HG03025 (cell line): Measurements from ENCODE around the gene TMEM164.

ENCODE experiments used
- ATAC-seq: cut with Tn5 transposase; IDR thresholded peaks from one replicate; pipeline ENCODE4 v1.9.1; 2021; ENCODE audit warnings: mild to moderate bottlenecking, moderate library complexity; ENCODE audit not compliant: unreplicated experiment, low FRiP score

TMEM164 gene

DNA sequence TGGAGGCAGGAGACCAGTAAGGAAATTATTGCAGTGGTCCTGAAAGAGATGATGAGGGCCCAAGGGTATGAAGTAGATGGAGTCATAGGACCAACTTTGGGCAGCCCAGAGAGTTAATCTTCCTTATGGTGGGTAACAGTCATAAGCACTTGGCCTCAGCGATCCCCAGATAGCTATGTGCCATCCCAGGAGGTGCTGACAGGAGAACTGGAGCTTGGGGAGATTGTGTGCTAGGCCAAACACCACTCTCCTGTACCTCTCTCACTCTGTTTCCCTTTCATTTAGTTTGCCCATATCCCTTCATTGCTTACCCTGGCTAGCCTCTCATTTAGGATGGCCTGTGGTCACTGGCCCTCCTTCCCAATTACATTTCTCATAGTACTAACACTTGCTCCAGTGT, 60.0 kb downstream of the TMEM164 start:
- ATAC-seq = no peak

DNA sequence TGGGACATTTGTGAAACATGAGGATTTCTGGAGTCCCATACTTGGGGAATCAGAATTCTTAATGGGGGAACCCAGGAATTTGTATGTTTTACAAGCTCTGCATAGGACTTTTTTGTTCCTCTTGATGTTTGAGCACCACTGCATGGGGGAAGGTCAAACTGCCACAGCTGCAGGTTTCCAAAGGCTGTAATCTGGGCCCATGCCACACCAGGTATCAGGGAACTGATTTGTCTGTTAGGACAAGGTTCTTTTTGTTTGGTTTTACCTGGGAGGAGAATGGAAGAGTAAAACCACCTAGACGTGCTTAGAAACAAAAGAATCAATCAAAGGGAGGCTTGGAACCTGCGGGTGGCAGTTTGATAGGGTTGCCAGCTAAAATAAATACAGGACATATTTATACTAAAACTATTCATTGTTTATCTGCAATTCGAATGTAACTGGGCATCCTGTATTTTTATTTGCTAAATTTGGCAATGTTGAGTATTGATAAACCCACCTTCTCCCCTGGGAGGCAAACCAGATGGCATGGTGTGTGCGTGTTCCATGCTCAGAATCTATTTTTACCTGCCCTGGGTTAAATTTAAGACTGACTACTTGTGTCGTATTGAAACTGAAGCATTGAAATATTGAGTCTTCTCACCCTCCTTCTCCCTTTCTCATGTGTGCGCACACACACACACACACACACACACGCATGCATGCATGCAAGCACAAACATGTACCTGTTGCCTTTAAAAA, 63.7 kb downstream of the TMEM164 start:
- no peak for ATAC-seq

DNA sequence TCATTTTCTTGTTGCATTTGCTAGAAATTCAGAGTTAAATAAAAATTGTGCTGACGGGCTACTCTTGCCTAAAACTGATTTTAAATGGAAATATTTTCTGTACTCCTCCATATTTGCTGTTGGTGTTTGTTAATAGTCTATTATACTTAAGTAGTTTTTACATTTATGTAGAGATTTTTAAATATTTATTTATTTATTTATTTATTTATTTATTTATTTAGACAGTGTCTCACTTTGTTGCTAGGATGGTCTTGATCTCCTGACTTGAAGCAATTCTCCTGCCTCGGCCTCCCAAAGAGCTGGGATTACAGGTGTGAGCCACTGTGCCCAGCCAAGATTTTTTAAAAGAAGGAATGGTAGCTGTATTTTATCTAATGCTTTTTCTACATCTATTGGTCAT, 68.1 kb downstream of the TMEM164 start:
- no peak for ATAC-seq

DNA sequence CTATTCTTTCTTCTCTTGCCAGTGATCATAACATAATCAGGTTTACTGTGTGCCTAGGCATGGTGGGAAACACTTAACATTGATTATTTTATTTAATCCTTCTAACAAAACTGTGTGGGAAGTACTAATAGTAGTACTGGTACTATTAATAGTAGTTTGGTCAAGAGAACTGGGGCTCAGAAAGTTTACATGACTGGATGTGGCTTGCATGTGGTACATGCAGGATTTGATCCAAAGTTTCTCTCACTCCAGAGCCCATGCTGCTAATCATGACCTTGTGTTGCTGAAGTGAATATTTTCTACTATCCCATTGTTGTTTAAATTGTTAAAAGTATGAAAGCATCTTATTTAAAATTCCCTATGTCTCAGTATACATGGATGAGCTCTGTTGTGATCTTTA, 78.4 kb downstream of the TMEM164 start:
- ATAC-seq = no peak

- no peak for ATAC-seq
Measured at GRCh38 chrX:110081740-110082139, 78.8 kb downstream of the TMEM164 start.

DNA sequence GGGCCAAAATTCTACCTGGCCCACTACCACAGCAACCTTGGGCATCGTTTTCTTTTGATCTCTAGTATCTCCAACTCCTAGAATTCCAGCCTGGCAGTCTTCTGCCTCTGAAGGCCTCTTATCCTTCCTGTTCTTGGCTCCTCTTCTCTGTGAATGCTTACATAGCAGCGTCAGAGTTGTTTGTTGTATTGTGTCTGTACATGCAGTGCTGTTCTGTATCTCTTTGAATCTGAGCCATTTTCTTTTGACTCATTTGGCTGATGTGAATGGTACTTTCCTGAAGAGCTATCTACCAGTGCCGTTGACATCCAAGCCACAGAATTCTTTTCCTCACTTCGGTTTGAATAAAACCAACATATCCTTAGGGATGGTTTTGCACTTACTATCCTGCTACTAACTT, 79.2 kb downstream of the TMEM164 start:
- no peak for ATAC-seq

- ATAC-seq = no peak
Measured at GRCh38 chrX:110086162-110086915, 83.4 kb downstream of the TMEM164 start.

DNA sequence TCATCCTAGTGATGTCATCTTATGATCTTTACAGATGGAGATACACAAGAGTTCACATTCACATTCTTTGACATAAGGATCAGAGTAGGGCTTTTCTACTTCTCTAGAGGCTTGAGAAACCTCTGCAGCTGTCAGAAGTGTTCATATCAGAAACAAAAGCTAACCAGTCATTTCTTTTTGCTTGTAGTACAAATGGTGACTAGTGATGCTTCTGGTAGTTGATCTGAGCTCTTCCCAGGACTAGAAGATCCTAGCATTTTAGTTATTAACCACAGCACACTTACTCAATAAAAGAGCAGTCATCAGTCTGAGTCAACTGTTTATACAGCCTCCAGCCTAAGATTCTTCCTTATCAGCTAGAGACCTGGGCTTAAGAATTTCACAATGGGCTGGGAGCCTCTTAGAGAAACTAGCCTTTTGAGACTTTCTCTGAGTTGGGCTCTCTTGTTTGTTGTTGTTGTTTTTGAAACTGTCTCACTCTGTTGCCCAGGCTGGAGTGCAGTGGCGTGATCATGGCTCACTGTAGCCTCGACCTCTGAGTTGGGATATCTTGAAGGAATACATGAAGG, 84.1 kb downstream of the TMEM164 start:
- ATAC-seq = no peak

DNA sequence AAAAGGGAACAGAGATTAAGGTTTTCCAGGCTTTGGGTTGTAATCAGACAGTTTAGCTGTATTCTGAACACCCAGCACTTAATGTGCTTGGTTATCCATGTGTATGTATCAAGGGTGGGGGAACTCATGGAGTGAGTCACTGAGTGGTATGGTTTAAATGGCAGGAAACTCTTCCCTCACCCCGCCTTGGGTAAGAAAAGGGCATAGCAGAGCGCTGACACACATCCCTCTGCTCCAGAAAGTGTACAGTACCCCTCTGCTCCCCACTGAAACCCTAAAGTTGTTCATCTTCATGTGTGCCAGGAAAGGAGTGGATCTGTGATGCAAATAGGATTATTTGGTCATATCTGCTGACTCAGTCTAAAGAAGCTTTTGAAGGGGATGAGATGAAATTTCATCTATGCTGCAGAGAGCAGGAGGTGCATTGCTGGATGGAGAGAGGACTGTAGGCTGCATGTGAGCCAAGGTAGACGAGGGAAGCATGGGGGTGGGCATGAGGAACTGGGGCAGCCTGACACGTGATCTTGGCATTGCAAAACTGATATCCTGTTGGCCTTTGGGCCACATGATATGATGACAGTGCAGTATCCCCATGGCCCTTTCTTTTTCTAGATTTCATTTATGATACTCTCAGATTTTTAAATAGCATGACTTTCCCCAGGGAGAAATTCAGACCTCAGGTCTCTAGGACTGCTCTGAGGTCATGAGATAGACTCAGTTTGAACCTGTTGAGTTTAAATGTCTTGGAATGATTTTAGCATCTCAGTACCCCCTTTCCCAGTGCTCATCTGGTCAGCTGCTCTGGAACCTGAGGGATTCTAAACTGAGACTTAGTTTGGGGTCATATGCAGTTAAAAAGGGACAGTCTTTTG, 84.8 kb downstream of the TMEM164 start:
- no peak for ATAC-seq

- no peak for ATAC-seq
Measured at GRCh38 chrX:110089656-110090403, 86.9 kb downstream of the TMEM164 start.

- no peak for ATAC-seq
Measured at GRCh38 chrX:110097920-110098319, 95.0 kb downstream of the TMEM164 start.

GRCh38 chrX:110103344-110103743, 100.4 kb downstream of the TMEM164 start:
- ATAC-seq = no peak

GRCh38 chrX:110104078-110104477, 101.2 kb downstream of the TMEM164 start:
- ATAC-seq = no peak

DNA sequence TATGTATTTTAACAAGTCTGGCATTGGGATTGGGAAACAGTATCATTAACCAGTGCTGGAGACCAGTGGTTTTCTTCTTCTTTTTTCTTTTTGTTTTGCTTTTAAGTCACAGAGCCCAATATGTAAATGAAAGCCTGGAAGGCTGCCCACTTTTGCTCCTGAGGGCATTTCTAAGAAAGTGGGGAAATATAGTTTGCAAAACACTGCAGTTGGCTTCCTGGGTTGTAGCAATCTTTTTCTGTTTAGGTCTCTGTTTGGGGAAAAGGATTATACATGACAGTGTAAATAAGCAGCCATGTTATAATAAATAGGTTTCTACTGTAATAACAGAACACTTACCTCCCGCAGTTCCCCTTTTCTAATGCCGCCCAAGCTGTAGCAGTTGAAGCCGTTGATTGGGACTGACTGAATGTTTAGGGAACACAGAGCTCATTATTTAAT, 105.5 kb downstream of the TMEM164 start:
- ATAC-seq = no peak

DNA sequence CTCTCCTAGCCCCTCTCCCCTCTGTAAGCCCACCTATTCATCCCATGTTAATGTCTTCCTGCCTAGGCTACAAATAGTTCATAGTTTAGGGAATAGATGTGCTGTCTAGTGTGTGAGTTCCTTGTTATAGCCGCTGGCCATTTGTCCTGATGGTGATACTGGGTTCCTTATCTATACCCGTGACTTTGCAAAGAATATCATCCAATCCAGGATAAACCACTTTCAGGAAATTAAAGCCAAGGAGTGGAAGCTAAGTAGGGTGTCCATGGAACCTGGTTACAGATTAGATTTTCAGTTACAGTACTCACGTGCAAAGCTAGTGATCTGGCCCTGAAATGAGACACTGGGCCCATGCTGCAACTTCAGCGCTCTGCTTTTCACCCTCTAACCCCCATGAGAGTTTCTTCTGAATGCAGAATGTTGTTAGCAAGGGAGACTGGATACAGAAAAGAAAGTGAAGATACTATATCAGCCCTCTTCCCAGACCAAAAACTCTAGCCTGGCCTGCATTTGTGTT, 111.4 kb downstream of the TMEM164 start:
- no peak for ATAC-seq

DNA sequence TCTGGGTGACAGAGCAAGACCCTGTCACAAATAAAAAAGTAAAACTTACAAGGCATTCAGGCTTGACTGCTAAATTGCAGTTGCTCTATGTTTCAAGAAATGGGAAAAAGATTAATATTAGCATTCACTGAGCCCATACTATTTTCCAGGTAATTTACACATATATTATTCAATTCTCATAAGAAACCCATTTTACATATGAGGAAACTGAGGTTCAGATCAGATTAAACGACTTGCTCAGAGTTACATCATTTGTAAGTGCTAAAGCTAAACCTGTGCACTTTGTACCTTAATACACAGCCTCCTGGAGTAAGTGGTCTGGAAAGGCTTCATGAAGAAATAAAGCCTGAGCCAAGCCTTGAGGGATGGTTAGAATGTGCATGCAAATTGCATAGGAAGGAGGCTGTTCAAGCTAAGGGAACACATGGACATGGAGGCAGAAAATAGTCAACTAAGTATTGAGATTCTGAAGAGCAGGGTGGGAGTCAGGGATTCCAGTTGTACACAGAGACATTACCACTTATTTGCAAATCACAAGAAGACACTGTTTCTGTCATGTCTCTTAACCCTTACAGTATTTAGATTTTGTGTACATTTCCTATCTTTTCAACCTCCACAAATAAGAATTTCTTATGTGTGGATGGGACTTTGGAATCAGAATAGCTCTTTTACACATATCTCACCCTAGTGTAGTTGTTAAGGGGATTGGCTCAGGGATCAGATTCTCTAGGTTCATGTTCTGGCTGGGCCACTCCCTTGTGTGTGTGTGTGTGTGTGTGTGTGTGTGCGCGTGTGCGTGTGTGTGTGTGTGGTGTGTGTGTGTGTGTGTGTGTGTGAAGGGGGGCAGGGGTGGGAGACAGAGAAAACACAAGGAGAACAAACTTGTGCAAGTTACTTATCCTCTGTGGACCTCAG, 113.4 kb downstream of the TMEM164 start:
- ATAC-seq = no peak

- no peak for ATAC-seq
Measured at GRCh38 chrX:110118530-110118929, 115.6 kb downstream of the TMEM164 start.

- ATAC-seq = no peak
Measured at GRCh38 chrX:110119480-110119879, 116.6 kb downstream of the TMEM164 start.

GRCh38 chrX:110120025-110120424, 117.1 kb downstream of the TMEM164 start:
- ATAC-seq = no peak
